Stimulated activated CD4-positive, alpha-beta T cell treated with anti-CD3 and anti-CD28 coated beads, Interleukin-4, amount 100 ng/mL, for 4 hours (primary cell): Measurements from ENCODE around the gene C12orf50.
"Not testable (repeated sequence)": the region's sequence is repeated elsewhere in the genome, so short reads cannot be mapped to it uniquely, and the experiment has no call there.

Experiments used
- DNase-seq, 2 experiments: peaks; one replicate each; pipeline ENCODE4 v3.0.0-alpha.2; 2020

Gene C12orf50, protein sequence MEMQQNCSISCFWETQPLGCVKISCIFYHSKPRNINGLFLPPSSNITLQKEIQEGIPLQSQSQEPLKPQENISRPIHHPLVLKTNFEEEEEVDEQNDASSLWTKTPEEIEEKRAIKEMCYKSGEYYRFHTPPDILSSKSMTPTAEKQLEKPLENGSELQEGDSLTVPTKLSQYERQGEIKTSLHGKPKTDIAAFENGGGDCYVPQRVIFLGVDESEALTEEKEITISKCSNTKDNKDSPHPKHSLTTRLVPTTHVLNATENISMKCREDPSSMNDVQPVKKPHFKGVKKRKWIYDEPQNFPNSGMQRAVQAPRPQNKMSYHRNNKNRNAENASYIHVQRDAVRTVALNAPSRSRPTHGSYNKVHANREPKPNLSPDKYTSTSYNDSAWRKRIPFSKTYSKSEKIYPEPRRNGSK

DNA sequence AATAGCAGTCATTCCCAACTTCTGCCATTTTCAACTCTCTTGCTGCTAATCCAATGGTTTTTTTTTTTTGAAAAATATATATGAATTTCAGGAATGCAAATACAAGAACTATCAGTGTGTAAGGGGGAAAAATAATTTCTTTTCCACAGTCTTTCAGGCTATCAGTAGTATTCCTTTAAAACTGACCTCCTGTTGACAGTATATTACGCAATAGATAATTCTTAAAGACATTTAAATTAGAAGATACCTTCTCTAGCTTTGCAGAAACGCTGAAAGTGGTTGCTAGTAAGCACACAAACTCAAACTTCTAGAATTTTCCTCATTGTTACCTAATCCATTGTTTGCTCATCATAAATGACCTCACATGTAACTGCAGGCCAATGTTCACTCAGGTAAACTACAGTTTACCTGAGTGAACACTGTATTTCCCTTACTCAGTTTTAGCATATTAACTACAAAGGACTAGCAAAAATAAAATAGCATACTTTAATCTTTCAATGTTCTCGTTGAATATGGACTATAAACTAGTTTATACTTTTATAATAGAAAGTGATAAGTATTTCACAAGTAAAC, at the start of gene C12orf50:
Gene C12orf50, minus strand, starts transcription at position 309 of the 573 bp plus-strand sequence. CDS start 2,439 bp downstream, outside the sequence.
- no peak for DNase-seq

- no peak for DNase-seq
These were observed 38.1 kb upstream of the C12orf50 start for GRCh38 chr12:88067301-88067700.

DNA sequence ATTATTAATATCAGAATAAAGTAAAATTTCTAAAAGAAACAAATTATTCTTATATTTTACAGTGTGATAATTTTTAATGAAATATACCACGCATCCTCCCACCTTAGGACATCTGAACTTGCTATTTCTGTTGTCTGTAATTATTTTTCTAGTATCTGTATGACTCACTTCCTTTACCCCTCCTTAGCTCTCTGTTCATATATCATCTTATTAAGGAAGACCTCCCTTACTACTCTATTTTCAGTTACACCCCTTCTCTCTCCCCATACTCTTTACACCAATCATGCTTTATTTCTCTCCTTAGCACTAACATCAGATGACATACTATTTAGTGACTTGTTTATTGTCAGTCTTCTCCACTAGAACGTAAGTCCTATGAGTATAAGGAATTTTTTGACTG, 34.2 kb upstream of the C12orf50 start:
- DNase-seq: no peak

DNA sequence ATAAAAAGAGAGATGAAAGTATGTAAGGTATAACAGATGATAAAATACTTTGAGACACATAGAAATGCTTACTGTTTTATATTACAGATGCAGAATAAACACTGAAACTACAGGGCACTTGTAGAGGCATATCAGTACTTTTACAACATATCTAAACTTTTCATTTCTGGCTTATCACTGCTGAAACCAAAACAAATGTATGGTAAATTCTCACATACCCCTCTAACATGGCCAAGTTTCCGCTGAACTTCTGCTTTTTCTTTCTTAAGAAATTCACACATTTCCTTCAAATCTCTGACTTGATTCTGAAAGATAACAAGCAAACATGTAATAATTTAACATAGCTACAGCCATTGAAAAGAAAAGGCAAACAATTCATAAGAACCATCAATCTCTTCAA, 33.3 kb upstream of the C12orf50 start:
- no peak for DNase-seq

GRCh38 chr12:88058719-88059077, 29.5 kb upstream of the C12orf50 start:
- no peak for DNase-seq

- no peak for DNase-seq
These were observed 29.0 kb upstream of the C12orf50 start for GRCh38 chr12:88057994-88058718.

DNA sequence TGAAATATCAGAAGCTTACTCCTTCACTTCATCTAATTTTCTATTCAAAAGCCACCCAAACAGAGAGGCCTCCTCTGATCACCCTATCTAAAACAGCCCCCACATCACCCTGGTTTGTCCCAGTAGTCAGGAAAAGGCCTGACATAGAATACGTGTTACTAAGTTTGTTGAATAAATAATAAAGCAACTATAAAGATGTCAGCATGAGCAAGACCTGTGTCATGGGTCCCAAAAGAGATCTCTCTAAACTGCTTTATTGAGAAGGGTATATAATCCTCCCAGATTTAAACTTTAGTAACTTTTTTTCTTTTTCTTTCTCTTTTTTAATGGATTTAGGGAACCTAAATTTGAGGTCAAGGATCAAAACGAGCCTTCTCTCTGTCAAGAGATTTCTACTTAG, 27.4 kb upstream of the C12orf50 start:
- no peak for DNase-seq

DNA sequence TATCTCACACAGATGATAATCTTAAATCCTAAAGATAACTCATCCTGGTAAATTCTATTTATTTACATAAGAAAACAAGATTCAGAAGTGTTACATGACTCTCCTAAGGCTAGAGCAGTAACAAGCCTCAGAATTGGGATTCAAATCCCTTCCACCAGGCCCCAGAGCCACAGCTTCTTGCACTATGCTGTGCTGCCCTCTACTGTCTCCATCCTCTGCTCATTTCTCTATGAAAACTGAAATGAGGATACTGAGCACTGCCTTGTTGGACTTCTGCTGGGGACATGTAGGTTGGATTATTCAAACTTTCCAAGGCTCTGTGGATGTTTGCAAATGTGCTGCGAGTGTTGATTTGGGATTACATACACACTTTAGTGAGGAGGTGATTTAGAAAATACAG, 23.5 kb upstream of the C12orf50 start:
- DNase-seq: no peak

DNA sequence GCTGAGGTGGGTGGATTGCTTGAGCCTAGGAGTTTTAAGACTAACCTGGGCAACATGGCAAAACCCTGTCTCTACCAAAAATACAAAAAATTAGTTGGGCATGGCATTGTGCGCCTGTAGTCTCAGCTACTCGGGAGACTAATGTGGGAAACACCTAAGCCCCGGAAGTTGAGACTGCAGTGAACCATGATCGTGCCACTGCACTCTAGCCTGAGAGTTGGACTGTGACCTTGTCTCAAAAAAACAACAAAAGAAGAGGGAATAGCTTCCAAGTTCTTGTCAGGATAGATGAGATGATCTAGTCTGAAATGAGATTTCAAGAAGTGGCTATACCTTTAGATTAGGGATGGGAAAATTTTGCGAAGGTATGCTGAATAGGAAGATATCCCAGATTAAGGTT, 14.8 kb upstream of the C12orf50 start:
- DNase-seq: no peak

DNA sequence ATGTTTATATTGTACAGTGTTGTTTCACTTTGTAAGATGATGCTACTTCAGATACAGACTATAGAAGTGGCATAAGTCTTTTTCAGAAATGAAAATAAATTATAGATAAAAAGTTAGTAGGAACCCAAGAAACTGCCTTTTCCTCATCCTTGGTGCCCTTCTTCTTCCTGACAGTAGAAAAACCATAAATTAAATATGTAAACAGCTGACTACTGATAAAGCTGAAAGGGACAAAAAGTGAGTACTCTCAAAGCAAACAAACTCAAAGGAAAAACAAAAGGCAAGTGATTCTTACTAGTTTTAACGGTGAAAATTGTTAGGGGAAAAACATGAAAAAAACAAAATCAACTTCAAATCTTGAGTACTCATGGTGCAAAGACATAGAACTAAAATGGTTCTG, 8.6 kb upstream of the C12orf50 start:
- no peak for DNase-seq

DNA sequence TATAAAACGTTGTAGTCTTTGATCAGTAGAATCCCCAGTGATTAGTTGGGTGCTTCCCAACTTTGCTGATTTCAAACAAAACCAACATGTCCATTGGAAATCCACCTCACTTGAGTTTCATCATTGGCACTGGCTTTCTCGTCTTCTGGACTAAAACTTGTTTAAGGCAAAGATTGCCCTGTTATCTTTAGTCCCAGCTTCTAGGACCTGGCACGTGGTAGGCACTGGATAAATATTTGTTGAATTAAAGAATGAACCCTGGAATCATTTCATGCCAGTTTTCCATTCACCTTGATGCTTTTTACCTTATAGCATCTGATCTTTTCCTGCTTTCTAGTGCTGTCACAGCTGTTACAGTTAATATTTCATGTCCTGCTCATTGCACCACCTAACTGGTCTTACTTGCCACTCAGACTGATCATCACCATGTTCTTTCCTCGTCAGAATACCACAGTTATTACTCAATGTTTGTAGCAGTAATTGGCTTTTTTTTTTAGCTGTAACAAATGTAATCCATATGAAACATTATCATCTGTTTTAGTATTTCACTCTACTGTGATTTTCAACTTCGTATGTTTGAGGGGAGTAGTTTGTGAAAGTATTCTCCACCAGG, 7.3 kb upstream of the C12orf50 start:
- no peak for DNase-seq

DNA sequence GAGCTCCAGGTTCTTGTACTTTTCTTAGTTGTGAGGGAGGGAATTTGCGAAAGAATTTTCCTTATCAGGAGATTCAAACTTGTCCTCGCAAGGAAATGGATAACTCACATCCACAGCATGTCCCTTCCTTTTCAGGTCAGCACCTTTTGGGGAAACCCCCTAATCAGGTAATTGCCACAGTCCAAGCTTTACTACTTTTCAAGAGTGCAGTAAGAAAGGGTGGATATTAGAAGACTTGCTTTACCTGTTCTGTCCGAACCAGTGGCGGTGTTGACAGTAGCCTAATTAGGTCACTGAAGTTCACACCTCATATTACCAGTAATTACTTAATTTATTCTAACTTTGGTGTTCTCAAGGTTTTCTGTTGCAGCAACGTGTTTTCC, 6.7 kb upstream of the C12orf50 start:
- DNase-seq: no peak

DNA sequence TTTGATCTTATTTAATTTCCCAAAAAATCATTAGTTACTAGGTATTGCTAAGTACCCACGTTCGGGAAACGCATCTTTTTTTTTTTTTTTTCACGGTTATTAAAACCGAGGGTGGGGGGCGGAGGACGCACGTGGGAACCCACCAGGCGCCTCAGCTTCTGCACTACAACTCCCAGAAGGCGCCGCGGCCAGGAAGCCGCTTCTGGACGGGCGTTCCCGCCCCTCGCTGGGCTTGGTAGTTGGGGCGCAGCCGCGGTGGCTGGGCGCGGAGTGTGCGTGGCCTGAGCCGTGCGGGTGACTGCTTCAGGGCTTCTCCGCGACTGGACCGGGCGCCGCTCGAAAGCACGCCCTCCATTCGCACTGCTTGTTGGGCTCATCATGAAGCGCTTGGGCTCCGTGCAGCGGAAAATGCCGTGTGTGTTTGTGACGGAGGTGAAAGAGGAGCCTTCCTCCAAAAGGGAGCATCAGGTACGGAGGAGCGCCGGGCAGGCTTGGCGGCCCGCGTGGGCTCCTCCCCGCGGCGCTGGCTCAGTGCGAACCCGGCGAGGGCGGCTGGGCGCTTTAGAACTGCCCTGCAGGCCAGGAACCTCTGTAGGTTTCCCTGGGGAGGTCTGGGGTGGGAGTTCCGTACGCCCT, 6.2 kb upstream of the C12orf50 start:
- DNase-seq: peak; percentile 90

- not testable (repeated sequence) for DNase-seq
These were observed 2.0 kb upstream of the C12orf50 start for GRCh38 chr12:88031161-88031560.

DNA sequence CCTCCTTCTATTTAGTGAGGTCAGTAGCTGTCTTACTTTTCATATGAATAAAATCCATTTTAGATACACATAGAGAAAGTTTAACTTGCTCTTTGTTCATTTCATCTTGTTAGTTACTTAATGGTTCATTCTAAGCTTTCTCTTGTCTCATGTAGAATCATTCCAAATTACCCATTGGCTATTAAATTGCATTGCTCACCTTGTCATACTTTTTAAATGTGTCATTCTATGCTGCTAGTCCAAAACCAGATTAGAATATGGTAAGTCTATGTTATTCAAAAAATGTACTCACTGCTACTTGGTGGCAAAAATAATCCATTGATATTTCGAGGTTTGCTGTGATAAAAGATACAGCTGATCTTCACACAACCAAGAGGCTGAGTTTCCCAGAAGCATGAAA, 3.0 kb downstream of the C12orf50 start:
- no peak for DNase-seq

- no peak for DNase-seq
These were observed 11.2 kb downstream of the C12orf50 start for GRCh38 chr12:88017964-88018363.

DNA sequence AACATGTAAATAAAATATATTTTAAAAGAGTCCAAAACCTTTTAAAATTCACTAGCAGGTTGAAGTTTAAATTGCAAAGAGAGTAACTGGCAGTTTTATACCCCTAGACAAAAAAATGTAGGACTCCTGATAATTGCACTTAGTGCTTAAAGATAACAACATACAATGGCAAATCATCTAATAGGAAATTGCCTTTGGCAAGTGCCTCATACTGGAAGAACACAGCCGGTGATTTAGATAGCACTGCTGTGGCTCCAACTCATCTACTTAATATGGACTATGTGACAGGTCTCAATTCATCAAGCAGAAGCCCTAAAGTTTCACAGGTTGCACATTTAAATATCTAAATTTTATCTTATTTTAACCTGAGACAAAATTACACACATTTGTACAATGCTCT, 13.4 kb downstream of the C12orf50 start:
- no peak for DNase-seq

- DNase-seq: no peak
These were observed 17.4 kb downstream of the C12orf50 start for GRCh38 chr12:88011755-88012154.

DNA sequence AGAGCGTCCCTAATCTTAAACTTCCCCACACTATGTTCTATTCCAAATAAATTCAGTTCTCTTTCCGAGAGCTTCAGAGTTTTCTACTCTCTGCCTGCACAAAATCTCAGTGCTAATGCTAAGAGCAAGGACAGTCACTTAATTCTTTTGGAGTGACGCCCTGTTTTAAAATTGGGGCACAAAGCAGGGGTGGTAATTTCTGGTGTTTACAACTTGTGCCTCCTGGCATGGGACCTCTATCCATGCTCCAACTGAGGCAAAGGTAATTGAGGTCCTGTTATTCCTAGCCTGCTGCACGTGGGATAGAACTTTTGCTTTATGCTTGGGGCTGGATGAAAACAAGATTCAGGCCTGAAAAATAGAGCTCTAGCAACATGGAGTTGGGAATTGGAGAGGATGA, 22.9 kb downstream of the C12orf50 start:
- DNase-seq: no peak

DNA sequence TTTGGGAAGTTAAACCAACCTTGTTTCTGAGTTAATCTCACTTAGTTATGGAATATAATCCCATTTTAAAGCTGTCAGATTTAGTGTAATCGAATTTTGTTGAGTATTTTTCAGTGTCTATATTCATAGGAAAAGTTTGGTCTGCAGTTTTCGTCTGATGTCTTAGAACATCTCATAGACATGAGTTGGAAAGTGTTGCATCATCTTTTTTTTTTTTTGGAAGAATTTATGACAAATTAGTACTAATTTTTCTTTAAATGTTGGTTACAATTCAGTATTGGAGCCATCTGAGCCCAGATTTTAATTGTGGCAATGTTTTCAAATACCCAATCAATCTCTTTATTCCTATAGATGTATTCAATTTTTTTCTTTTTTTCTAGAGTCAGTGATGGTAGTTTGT, 27.9 kb downstream of the C12orf50 start:
- no peak for DNase-seq

- peak; percentile 2 to 14 for DNase-seq
These were observed 33.5 kb downstream of the C12orf50 start for GRCh38 chr12:87995581-87996178.

GRCh38 chr12:87991483-87991882, 37.7 kb downstream of the C12orf50 start:
- no peak for DNase-seq

GRCh38 chr12:87988534-87988933, 40.7 kb downstream of the C12orf50 start:
- no peak for DNase-seq
